Caki2 (cell line): ENCODE results near the gene STK32A. TPM values are rescaled to one million over a fixed set of nuclear protein-coding genes. Genes with fewer than 3 reads are reported as not detected.
"Not testable (repeated sequence)": the region's sequence is repeated elsewhere in the genome, so short reads cannot be mapped to it uniquely, and the experiment has no call there.

ENCODE experiments used
- DNase-seq: peaks from one replicate; pipeline ENCODE4 v3.0.0-alpha.2; 2015; ENCODE audit warnings: low read depth
- in situ Hi-C: cut with HindIII; loops from 2 replicates; pipeline ENCODE4 v1.10.0; 2016; ENCODE audit warnings: low sequenced_read_pairs, low pct_unique_long_range_greater_than_20kb, mixed read lengths
- total RNA-seq: library from RNA; depleted of rRNA; stranded (reverse); fragments of >200 nt; shearing (Covaris generic); gene quantifications from 2 replicates; pipeline ENCODE4 v1.2.3, GENCODE V29; 2014; ENCODE audit warnings: low replicate concordance

STK32A gene
- total RNA-seq, 1 experiment from 2014 or later, result not detected

DNA sequence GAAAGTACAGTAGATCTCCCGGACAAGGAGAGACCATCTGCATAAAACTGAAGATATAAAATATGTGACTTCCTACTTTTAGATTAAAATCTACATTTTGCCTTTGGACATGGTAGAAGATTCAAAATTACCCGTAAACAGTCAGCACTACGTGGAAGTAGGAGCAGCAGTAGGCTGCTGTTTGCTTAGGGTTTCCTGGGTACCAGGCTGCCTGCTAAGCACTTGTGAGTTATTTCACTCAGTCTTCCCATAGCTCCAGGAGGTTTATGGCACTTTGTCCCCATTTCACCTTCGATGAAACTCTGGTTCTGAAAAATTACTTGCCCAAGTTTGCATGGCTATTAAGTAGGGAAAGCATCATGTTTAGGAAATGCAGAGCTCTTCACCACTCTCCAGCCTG, 92.6 kb downstream of the STK32A start:
- in situ Hi-C loops, result no loop called here
- no peak for DNase-seq

DNA sequence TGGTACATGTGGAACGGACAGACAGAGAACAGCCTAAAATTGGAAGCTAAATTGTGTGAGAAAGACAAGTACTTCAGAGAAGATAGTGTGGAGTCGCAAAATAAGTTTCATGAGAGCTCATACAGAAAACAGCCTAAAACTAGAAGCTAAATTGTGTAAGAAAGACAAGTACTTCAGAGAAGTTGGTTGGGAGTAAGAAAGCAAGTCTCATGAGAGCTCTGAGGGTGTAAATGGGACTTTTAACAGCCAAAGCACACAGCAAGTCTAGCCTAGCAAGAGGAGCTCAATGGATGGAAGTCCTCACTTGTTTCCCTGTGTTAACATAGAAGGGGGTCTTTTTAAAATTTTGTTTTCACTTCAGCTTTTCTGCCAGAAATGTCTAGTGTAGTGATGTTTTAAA, 93.1 kb downstream of the STK32A start:
- in situ Hi-C loops, result no loop called here

DNA sequence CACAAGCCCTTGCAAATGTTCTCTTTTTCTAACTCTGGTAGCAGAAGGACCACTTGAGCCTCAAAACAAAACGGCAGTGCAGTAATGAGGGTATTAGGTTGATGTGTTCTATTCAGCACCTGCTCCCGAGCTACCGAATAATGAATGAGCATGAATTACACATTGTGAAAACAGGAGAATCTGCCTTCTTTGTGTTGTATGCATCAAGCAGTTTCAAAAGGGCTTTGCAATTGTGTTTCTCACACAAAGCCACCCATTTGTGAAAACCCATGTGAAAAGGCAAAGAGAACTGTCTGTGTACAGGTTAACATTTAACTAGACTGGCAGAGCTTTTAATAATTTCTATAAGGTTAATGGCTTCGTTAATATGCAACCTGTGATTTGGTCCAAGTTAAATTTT, 97.8 kb downstream of the STK32A start:
- in situ Hi-C loops, result no loop called here
- no peak for DNase-seq

More for the DNA sequence above, 93.1 kb downstream of the STK32A start:
- no peak for DNase-seq

DNA sequence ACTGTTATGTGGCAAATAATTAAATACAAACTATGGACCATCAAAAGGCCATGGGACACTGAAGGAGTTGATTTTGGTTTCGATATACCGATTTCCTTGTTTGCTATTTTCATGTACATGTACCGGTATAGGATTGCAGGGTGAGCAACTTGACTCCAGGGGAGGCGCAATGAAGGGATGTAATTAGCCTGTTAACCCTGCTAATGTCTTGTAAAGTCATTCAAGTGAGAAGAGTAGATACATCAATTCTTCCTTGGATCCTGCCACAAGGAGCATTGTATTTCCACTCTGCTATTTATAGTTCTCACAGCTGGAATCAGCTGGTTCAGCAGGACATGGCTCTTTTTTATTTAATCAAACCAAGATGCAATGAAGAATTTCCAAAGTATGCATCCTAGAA, 102.0 kb downstream of the STK32A start:
- in situ Hi-C loops, result no loop called here
- DNase-seq, result no peak

DNA sequence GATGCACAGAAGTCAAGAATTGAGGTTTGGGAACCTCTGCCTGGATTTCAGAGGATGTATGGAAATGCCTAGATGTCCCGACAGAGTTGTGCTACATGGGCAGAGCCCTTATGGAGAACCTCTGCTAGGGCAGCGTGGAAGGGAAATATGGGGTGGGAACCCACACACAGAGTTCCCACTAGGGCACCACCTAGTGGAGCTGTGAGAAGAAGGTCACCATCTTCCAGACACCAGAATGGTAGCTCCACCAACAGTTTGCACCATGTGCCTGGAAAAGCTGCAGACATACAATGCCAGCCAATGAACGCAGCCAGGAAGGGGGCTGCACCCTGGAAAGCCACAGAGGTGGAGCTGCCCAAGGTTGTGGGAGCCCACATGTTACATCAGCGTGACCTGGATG, 104.5 kb downstream of the STK32A start:
- no peak for DNase-seq
- in situ Hi-C loops, result no loop called here

DNA sequence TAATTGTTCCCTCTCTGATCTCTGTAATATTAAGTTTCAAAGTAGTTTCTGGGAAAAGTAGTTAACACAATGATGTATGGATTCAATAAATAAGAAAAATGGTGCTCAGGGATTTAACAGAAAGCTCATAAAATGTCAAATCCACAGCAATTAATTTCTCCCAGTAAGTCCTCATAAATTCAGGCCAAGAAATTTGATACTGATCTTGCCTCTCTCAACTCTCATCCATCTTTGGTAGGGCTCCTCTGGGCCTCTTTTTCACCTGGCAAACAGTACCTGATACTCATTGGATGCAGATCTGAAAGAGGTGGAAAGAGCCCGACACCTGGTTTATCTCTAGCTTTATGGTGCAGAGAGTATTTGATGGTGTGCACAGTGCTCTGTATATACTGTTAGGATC, 106.1 kb downstream of the STK32A start:
- in situ Hi-C loops, result no loop called here

DNA sequence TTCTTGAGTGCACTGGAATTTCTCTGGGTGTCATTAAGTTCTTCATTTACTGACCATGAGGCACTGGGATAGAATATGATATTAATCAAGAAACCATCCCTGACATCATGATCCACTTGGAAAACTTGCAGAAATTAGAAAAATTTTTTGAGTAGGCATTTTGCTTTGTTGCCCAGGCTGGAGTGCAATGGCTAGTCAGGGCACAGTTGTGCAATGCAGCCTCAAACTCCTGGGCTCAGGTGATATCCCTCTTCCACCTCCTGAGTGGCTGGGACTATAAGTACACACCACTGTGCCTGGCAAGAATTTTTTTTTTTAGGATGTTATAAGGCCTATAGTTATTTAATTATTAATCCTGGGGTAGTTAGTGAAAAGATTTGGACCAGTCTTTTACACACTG, 106.5 kb downstream of the STK32A start:
- DNase-seq, result no peak
- in situ Hi-C loops, result no loop called here

More for the DNA sequence above, 106.1 kb downstream of the STK32A start:
- no peak for DNase-seq

DNA sequence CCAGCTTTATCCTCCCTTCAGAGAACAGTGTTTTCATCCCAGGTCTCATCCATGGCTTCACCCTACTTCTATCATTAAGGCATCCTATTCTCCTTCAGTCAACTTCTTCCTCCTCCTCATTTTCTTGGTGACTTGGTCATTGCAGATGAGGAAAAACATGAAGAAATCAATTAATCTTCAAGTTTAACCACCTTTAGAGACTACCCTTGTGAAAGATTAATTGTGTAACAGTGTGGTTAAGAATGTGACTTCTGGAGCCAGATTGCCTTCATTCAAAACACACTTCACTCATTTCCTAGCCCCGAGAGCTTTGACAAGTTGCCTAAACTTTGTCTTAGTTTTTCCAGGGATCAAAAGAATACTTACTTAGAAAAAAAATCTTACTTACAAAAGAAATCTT, 110.0 kb downstream of the STK32A start:
- no peak for DNase-seq
- in situ Hi-C loops, result no loop called here

DNA sequence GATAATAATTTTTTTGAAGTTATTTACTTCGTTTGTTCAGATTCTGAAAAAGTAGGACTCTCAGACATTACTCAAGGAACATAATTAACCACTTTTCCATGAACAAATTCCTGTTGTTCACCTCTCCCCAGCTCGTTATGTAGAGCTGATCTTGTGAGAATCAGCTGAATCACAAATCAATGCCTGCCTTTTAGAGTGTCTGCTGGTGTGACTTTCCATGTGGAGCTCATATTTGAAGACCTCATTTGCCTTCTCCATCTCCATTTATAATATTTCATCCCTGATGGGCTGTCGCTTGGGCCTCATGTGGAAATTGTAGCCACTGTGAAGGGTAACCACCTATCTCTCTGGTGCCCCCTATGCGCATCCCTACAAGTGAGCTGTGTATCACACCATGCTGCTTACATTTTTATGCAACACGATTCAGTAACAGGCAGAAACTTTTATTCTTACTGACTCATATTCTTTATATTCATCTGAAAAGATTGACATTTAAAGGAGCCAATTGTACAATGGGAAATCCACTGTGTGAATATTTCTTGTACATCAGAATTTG, 111.3 kb downstream of the STK32A start:
- in situ Hi-C loops, result no loop called here
- no peak for DNase-seq

DNA sequence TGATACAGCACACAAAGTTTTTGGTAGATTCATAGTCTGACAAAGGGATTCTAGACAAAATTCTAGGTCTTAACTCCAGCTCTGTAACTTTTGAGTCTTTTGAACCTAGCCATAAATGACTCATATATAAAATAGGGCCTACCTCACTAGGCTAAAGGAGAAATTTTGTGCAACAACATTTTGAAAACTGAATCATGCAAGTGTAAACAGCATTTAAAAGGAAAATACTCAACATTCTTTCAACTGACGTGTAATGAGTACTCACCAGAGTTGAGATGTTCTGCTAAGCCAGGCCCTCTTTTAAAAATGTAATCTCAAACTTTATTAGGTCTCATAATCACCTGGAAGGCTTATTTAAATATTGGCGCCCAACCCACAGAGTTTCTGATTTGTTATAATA, 113.2 kb downstream of the STK32A start:
- in situ Hi-C loops, result no loop called here
- DNase-seq, result no peak

DNA sequence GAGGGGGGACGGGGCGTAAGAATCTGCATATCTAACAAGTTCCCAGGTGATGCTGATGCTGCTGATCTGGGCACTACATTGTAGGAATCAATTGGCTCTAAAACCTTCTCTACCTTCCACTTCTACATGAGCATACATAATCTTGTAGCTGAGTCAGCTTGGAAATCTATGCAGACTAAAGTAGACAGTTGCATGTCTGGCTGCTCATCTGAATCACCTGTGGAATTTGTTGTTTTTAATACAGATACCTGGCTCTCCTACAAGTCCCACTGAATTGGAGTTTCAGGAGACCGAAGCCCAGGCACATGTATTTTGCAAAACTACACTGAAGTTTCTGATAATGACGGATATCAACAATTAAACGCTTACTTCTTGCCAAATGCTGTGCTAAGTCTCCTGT, 113.6 kb downstream of the STK32A start:
- DNase-seq, result no peak
- in situ Hi-C loops, result no loop called here

DNA sequence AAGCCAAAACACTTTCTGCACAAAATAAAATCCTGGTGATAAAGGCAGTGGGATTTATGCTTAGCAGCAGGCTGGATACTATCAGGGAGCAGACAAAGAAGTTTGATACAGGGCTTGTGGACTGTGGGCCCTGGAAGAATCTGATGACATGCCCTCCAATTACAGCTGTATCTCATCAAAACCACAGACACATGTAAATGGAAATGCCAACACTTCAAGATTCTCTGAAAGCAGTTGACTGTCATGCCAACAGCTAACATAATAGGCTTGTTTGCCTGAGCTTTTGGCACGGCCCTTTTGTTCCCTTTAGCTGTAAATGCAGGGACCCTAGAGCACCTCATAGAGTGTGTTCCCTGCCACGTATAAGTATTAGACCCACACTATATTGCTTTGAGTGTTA, 114.4 kb downstream of the STK32A start:
- DNase-seq, result no peak
- in situ Hi-C loops, result no loop called here

DNA sequence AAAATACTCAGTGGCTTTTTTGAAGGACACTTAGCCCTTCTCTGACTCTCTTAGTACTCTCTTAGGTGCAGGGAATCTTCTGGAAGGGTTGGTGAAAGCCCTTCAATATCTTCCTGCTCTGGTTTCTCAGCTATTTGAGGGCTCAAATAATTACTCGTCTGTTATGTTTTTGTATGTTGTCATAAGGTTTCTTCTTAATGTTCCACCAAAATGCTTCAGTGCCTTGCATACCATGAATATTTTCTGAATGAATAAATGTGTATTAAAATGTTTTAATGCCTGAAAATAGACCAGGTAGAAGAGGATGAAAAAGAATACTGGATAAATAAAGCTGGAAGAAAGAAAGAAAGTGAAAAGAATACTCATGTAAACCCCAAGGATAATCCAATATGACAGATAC, 124.3 kb downstream of the STK32A start:
- in situ Hi-C loops, result no loop called here
- DNase-seq, result no peak

DNA sequence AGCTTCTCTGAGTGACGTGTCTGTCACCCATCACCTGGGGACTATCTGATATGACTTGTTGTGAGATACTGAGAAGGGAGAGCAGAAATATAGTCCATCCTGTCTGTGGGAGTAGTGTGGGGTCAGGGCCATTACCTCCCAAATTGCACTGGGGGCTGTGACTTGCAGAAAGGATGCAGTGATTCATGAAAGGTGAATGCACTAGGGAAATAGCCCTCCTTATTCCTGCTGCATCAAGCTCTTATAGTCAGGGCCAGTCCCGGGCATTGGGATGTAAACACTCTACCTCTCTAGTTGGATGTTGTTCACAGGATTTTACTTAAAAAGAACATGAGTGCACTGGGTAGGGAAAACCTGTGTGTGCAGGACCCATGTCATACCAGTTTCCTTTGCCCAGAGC, 124.8 kb downstream of the STK32A start:
- in situ Hi-C loops, result no loop called here
- DNase-seq, result no peak

DNA sequence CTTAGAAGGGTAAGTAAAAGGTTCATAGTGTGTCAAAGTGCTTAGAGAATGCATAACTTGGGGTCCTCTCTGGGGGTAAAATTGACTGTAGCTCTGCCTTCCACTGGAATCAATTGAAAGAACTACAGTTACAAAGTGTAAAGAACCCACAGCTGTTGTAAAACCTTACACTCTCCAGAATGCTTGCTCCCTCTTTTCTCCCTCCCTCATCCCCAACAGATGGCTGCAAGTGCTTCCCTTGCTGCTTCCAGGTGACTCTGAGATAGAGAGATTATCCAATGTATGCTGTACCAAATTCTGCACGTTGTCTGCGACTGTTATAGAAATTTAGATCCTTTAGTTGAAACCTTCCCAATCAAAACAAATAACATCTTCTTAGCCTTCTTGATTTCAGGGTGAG, 126.0 kb downstream of the STK32A start:
- in situ Hi-C loops, result no loop called here
- DNase-seq, result no peak

DNA sequence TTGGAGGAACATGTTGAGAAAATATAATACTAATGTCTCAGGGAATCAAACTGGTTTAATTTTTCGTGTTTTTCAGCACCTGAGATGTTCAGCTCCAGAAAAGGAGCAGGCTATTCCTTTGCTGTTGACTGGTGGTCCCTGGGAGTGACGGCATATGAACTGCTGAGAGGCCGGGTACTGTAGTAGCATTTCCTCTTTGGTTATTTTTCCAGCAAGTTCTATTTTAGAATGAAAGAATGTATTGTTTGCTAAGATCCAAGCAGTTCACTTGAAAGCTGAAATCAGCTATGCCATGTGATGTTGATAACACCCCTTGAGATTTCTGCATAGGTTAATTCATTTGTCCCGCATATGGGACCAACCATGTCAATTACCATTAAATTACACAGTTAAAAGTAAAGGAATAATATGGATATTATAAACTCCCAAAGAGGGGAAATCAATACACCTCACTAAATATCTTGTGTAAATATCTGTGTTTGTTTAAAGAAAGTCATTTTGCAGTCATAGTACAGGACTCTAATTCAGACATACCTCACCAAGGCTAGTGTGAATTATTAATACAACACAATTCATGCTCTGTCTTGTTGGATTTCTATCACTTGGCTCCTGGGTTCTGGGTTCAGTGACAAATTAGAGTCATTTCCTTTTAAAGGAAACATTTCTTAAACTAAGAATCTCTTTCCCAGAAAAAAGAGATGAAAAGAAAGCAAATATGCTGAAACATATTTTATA, 126.8 kb downstream of the STK32A start:
- in situ Hi-C loops, result no loop called here
- DNase-seq, result no peak

DNA sequence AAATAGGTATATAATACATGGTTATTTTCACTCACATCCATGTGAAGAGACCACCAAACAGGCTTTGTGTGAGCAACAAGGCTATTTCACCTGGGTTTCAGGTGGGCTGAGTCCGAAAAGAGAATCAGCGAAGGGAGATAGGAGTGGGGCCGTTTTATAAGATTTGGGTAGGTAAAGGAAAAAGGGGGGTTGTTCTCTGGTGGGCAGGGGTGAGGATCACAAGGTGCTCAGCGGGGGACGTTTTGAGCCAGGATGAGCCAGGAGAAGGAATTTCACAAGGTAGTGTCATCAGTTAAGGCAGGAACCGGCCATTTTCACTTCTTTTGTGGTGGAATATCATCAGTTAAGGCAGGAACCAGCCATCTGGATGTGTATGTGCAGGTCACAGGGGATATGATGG, 132.6 kb downstream of the STK32A start:
- in situ Hi-C loops, DNase-seq: not testable (repeated sequence)

DNA sequence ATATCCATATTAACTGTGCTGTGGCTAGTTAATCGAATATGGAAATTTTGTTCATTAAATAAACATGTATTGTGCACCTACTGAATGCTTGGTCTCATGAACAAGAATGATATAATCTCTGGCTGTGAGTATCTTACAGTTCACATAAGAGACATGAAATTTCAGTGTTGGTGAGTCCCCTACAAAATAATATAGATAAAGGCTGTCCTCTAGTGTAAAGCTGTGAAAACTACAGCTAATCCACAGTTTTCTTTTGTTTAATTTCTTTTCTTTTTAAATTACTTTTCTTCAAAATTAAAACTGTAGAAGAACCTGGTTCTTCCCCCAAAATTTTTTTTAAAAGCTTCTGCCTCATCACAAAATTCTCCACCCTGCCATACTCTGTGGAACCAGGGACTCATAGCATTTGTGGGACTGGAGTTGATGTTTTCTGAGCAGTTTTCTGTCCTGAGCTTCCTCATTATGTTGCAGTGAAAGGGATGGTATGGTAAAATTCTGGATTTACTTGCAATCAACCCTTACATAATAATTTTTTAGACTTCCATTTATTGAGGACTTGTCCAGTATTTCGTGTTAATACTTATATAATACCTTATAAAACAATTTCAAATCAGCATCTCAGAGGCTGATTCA, 135.0 kb downstream of the STK32A start:
- peak; percentile 19 for DNase-seq
- in situ Hi-C loops, result no loop called here

DNA sequence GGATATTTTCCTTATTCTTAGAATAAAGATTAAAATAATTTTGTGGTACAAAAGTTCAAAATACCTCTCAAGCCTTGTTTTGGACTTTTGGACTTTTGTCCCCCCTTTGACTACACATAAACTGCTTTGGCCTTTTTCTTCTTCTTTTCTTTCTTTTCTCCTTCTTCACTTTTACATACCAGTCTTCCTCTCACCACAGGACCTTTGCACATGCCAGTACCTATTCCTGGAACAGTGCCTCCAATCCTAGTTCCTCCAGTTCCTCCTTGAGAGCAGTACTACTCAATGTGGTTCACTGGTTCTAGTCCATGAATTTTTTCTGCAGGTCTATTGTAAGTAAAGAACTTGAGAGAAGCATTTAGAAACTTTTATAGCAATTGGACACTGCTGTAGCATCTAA, 136.5 kb downstream of the STK32A start:
- DNase-seq, result no peak
- in situ Hi-C loops, result no loop called here

DNA sequence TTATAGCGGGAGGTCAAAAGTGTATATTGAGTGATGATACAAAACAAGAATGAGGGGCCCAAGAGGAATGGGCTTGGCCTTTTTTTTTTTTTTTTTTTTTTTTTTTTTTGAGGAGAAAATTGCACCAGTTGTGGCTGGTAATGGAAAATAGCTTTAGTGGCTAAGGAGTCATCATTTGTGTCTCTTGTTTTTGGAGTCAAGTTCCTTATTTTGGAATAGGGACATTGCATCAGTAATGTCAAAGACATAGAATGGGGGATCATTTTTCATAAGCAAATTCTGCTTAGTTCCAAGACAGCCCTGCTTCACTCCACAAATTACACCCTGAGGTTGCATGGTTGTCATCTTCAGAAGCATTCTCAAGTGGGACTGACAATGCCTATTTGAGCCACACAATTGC, 137.4 kb downstream of the STK32A start:
- no peak for DNase-seq

More for the DNA sequence above, 137.4 kb downstream of the STK32A start:
- in situ Hi-C loops, result no loop called here
